Endothelial cell of umbilical vein (primary cell): ENCODE measurements around the gene EVI5. TPM values are rescaled to one million over a fixed set of nuclear protein-coding genes. Genes with fewer than 3 reads are reported as not detected.

Source experiments
- BruUV-seq: library from RNA; stranded (reverse); fragments of 400-500 nt; replicated peaks from 2 replicates; lab custom pipeline; 2021; lab: Mats Ljungman, UMichigan
- CTCF ChIA-PET: fragments of 300-600, 350-600 bp; sonication (Branson Sonifier 250); formaldehyde crosslinking; loops from one replicate; lab custom pipeline; 2021; ENCODE audit warnings: antibody characterized with exemption, inconsistent platforms; lab: Charles Lee
- POLR2A ChIA-PET: fragments of 300-600, 350-600 bp; sonication (Branson Sonifier 250); formaldehyde crosslinking; loops from one replicate; lab custom pipeline; 2021; ENCODE audit warnings: antibody characterized with exemption, inconsistent platforms; lab: Charles Lee
- DNase-seq: peaks from one replicate; pipeline ENCODE4 v3.0.0-alpha.2; 2011; ENCODE audit warnings: low read depth, low spot score
- FAIRE-seq: peaks from 2 replicates; lab custom pipeline; 2011; peaks lifted over from hg19 to GRCh38; lab: Jason Lieb, UNC
- H2AFZ ChIP-seq: 2 replicates; pipeline ENCODE4 v1.6.0; 2012; ENCODE audit warnings: low read depth, low read length, control low read depth, inconsistent platforms
- H3K27ac ChIP-seq: 2 replicates; pipeline ENCODE4 v1.5.1; 2011; ENCODE audit warnings: low read depth, mild to moderate bottlenecking, control low read depth, low read length, moderate library complexity; ENCODE audit not compliant: insufficient read depth
- H3K27me3 ChIP-seq, 2 experiments: 2 replicates each; pipeline versions ENCODE4 v1.6.0 to v1.6.1; 2011; ENCODE audit warnings: low read length in 2 of 2, mixed read lengths in 1 of 2; ENCODE audit not compliant: control insufficient read depth in 2 of 2, insufficient read depth in 2 of 2
- H3K36me3 ChIP-seq, 2 experiments: 2 replicates in 1 of 2; 3 replicates in 1 of 2; pipeline ENCODE4 v1.5.1; 2011; ENCODE audit warnings: low read length in 2 of 2, mild to moderate bottlenecking in 1 of 2, moderate library complexity in 1 of 2; ENCODE audit not compliant: control insufficient read depth in 2 of 2, insufficient read depth in 2 of 2; ENCODE audit errors: extremely low read depth in 1 of 2
- H3K4me1 ChIP-seq: 3 replicates; pipeline ENCODE4 v1.5.1; 2011; ENCODE audit warnings: mild to moderate bottlenecking, low read length; ENCODE audit not compliant: control insufficient read depth, insufficient read depth; ENCODE audit errors: extremely low read depth
- H3K4me2 ChIP-seq: 2 replicates; pipeline ENCODE4 v1.6.1; 2011; ENCODE audit warnings: low read length, control low read depth, mixed read lengths; ENCODE audit not compliant: insufficient read depth
- H3K4me3 ChIP-seq, 3 experiments: fragments of 200-600 bp in 1 of 3; sonication (generic), shearing (Covaris generic) in 1 of 3; replicated peaks in 1 of 3; 2 replicates each; pipeline ENCODE4 v1.5.1; 2011 to 2016; ENCODE audit warnings: control low read depth in 3 of 3, low read length in 3 of 3, mild to moderate bottlenecking in 2 of 3, inconsistent platforms in 1 of 3, low read depth in 1 of 3, moderate library complexity in 1 of 3; ENCODE audit not compliant: insufficient read depth in 1 of 3
- H3K79me2 ChIP-seq: 2 replicates; pipeline ENCODE4 v1.6.0; 2012; ENCODE audit warnings: low read length, inconsistent platforms; ENCODE audit not compliant: control insufficient read depth, insufficient read depth
- H3K9ac ChIP-seq: replicated peaks from 2 replicates; pipeline ENCODE3; 2011; ENCODE audit warnings: low read length, control low read depth; ENCODE audit not compliant: insufficient read depth; ENCODE audit errors: extremely low read depth
- H3K9me1 ChIP-seq: replicated peaks from 3 replicates; pipeline ENCODE4 v1.6.0; 2011; ENCODE audit warnings: mild to moderate bottlenecking, low read length; ENCODE audit not compliant: control insufficient read depth, insufficient read depth; ENCODE audit errors: extremely low read depth
- H3K9me3 ChIP-seq: replicated peaks from 2 replicates; pipeline ENCODE4 v1.5.1; 2012; ENCODE audit warnings: low read length, inconsistent platforms; ENCODE audit not compliant: control insufficient read depth, insufficient read depth
- H4K20me1 ChIP-seq: replicated peaks from 2 replicates; pipeline ENCODE3; 2011; ENCODE audit warnings: mild to moderate bottlenecking, low read length; ENCODE audit not compliant: control insufficient read depth, insufficient read depth; ENCODE audit errors: extremely low read depth
- EZH2 ChIP-seq: IDR thresholded peaks from 2 replicates; pipeline ENCODE4 v1.6.1; 2012; ENCODE audit warnings: borderline replicate concordance, low read depth, mild to moderate bottlenecking, moderate library complexity, low read length, inconsistent platforms; ENCODE audit not compliant: severe bottlenecking
- FOS ChIP-seq: IDR thresholded peaks from 2 replicates; pipeline ENCODE4 v1.6.1; 2011; ENCODE audit warnings: mild to moderate bottlenecking, low read length, moderate library complexity, borderline replicate concordance; ENCODE audit not compliant: insufficient read depth
- GATA2 ChIP-seq: IDR thresholded peaks from 2 replicates; pipeline ENCODE4 v1.7.0; 2011; ENCODE audit warnings: low read depth, mild to moderate bottlenecking, moderate library complexity, mixed read lengths, low read length; ENCODE audit not compliant: insufficient read length, insufficient read depth
- POLR2A ChIP-seq: IDR thresholded peaks from 2 replicates; pipeline ENCODE4 v1.6.1; 2012; ENCODE audit warnings: low read depth, mild to moderate bottlenecking, control low read depth, low read length
- POLR2AphosphoS5 ChIP-seq: IDR thresholded peaks from 2 replicates; pipeline ENCODE4 v1.6.1; 2012; ENCODE audit warnings: low read depth, mild to moderate bottlenecking, control low read depth, low read length, moderate library complexity; ENCODE audit not compliant: insufficient read depth
- dilution Hi-C: fragments of 300-500 bp; cut with MboI; formaldehyde crosslinking; loops from one replicate; pipeline ENCODE4 v1.15.0; 2019; ENCODE audit warnings: low sequenced_read_pairs; ENCODE audit not compliant: extremely low pct_ligation_motif_present
- intact Hi-C: fragments of 100-400 bp; cut with micrococcal nuclease; formaldehyde crosslinking; loops from one replicate; pipeline ENCODE4 v1.10.0; 2022
- polyA plus RNA-seq, 4 experiments: library from polyadenylated mRNA; depleted of rRNA in 3 of 4; stranded (reverse) in 3 of 4; unstranded in 1 of 4; fragments of >200 nt; gene quantifications; 2 replicates each; pipeline versions ENCODE4 v1.2.1 to v1.2.3, GENCODE V29; 2011 to 2012; ENCODE audit warnings: missing spikeins in 1 of 4
- total RNA-seq: library from RNA; stranded (reverse); gene quantifications from 2 replicates; pipeline ENCODE4 v1.2.3, GENCODE V29; 2021
- TF ChIP-seq, protein P1 (sequence below), 2 donors: IDR thresholded peaks; 1 replicate in 1 of 2; 2 replicates in 1 of 2; pipeline ENCODE4 v1.5.1; 2011; ENCODE audit warnings: low read length in 2 of 2, mild to moderate bottlenecking in 2 of 2, moderate library complexity in 2 of 2, control low read depth in 1 of 2, inconsistent platforms in 1 of 2, low read depth in 1 of 2; ENCODE audit not compliant: insufficient read depth in 1 of 2; ENCODE audit errors: extremely low read depth in 1 of 2

EVI5 gene
- total and polyA plus RNA-seq, 2 donors (not counting 3 experiments of a cell fraction or from before 2014, with no cell fraction given) = 5.0 to 26.2 TPM

DNA sequence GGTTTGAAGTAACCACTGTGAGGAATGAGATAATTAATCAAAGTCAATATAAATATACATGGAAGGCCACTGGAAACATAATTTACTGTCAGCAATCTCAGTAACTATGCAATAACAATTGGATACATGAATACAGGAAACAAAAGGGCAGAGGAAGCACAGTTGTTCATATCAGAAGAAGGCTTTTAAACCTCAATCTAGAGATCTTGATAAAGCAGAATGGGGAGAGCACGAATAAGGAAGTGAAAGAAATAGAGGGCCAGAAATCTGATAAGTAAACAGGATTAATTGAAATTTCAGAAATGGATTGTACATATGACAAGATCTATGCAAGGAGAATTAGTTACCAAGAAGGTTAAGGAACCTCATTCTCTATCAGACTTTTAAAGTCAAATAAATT, 93.0 kb downstream of the EVI5 start:
- Histone ChIP-seq H3K27me3 (no peaks in the 10 kb centered on the region), H3K9me3 (no peaks in the 10 kb centered on the region)

More for the DNA sequence above, 93.0 kb downstream of the EVI5 start:
- intact Hi-C loops (no loop called here), dilution Hi-C loops (no loop called here)
- ChIA-PET CTCF (interaction anchor here (1.3 to 2.2 kb wide), 3 partner anchors 14 to 127 kb away, joined by 3 to 7 read pairs (median 4); no protein-coding TSS in a partner anchor), POLR2A (no interaction called here)
- Histone ChIP-seq H3K36me3 (no peaks in the 10 kb centered on the region), H3K4me2 (no peak overlapping the region), H3K9me1 (no peaks in the 10 kb centered on the region), H3K9ac (no peak overlapping the region), H2AFZ (no peak overlapping the region), H3K4me3 (no peak overlapping the region), H3K4me1 (peaks cover 11% of the 10 kb centered on the region), H3K79me2 (no peaks in the 10 kb centered on the region), H4K20me1 (no peaks in the 10 kb centered on the region), H3K27ac (no peak overlapping the region)
- no peak for TF ChIP-seq POLR2A
- no peak for TF ChIP-seq POLR2AphosphoS5
- no peak for TF ChIP-seq GATA2
- TF ChIP-seq, protein P1, sequence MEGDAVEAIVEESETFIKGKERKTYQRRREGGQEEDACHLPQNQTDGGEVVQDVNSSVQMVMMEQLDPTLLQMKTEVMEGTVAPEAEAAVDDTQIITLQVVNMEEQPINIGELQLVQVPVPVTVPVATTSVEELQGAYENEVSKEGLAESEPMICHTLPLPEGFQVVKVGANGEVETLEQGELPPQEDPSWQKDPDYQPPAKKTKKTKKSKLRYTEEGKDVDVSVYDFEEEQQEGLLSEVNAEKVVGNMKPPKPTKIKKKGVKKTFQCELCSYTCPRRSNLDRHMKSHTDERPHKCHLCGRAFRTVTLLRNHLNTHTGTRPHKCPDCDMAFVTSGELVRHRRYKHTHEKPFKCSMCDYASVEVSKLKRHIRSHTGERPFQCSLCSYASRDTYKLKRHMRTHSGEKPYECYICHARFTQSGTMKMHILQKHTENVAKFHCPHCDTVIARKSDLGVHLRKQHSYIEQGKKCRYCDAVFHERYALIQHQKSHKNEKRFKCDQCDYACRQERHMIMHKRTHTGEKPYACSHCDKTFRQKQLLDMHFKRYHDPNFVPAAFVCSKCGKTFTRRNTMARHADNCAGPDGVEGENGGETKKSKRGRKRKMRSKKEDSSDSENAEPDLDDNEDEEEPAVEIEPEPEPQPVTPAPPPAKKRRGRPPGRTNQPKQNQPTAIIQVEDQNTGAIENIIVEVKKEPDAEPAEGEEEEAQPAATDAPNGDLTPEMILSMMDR (IDR thresholded peaks at IDR 0.05; ENCODE audit: extremely low read depth in 1 of 2, insufficient read depth in 1 of 2, low read depth in 1 of 2, low read length in 2 of 2) = no peak
- TF ChIP-seq EZH2 = no peak
- TF ChIP-seq FOS = no peak
- peak; percentile 49 for DNase-seq
- BruUV-seq = no TSS peak
- no peak for FAIRE-seq
